Sigmoid colon (tissue), 4 donors: ENCODE results near the gene ERGIC1.

Experiments
- EP300 ChIP-seq, 4 donors: sonication (generic); formaldehyde crosslinking; IDR thresholded peaks; one replicate each; pipeline ENCODE4 v1.6.1; 2017; ENCODE audit warnings: antibody characterized with exemption in 4 of 4
- POLR2A ChIP-seq, 2 donors: fragments of 450-650 bp; IDR thresholded peaks; one replicate each; pipeline ENCODE4 v1.6.1; 2016; ENCODE audit warnings: antibody characterized with exemption in 2 of 2, mild to moderate bottlenecking in 2 of 2, moderate library complexity in 2 of 2
- POLR2AphosphoS5 ChIP-seq, 4 donors: sonication (generic); formaldehyde crosslinking; IDR thresholded peaks; one replicate each; pipeline ENCODE4 v1.6.1; 2017; ENCODE audit warnings: antibody characterized with exemption in 4 of 4
- TF ChIP-seq, protein P1 (sequence below), 4 experiments: fragments of 450-650 bp in 3 of 4; fragments of 200-600 bp in 1 of 4; IDR thresholded peaks; one replicate each; pipeline ENCODE4 v1.5.1; 2016 to 2019; ENCODE audit warnings: antibody characterized with exemption in 4 of 4, mild to moderate bottlenecking in 3 of 4, moderate library complexity in 2 of 4

DNA sequence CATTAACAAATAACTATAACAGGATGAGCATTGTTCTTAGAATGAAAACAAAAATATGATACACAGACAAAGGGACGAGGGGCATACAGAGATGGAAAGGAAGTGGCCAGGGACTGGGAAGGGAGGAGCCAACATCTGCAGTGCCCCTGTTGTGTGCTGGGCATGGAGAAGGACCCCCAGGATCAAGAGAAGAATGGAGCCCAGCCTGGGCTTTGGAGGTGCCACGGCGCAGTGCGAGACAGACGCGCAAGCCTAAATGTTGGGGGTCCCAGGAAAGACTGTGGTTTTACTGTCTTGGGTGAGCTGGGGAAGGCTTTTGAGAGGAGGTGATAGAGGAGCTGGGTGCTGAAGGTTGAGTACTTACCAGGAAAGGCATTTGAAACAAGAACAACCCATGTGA lies 34.6 kb upstream of the ERGIC1 start:
- TF ChIP-seq, protein P1, sequence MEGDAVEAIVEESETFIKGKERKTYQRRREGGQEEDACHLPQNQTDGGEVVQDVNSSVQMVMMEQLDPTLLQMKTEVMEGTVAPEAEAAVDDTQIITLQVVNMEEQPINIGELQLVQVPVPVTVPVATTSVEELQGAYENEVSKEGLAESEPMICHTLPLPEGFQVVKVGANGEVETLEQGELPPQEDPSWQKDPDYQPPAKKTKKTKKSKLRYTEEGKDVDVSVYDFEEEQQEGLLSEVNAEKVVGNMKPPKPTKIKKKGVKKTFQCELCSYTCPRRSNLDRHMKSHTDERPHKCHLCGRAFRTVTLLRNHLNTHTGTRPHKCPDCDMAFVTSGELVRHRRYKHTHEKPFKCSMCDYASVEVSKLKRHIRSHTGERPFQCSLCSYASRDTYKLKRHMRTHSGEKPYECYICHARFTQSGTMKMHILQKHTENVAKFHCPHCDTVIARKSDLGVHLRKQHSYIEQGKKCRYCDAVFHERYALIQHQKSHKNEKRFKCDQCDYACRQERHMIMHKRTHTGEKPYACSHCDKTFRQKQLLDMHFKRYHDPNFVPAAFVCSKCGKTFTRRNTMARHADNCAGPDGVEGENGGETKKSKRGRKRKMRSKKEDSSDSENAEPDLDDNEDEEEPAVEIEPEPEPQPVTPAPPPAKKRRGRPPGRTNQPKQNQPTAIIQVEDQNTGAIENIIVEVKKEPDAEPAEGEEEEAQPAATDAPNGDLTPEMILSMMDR (IDR thresholded peaks at IDR 0.05) = no peak
- TF ChIP-seq POLR2A (IDR thresholded peaks at IDR 0.05) = no peak
- TF ChIP-seq POLR2AphosphoS5 (IDR thresholded peaks at IDR 0.05) = no peak
- no peak for TF ChIP-seq EP300 (IDR thresholded peaks at IDR 0.05)
